ENCODE measurements around the gene CERKL.

- TF ChIP-seq CTCF (IDR thresholded peaks at IDR 0.05) (no peak), POLR2A (IDR thresholded peaks at IDR 0.05) (no peak)
Observed at GRCh38 chr2:181527058-181527457, 129.8 kb downstream of the CERKL start.
